ENCODE measurements around the gene FLVCR1. TPM values are rescaled to one million over a fixed set of nuclear protein-coding genes. Genes with fewer than 3 reads are reported as not detected.

FLVCR1 gene
- total RNA-seq, 1 donor from 2014 or later, result 6.8 TPM

DNA sequence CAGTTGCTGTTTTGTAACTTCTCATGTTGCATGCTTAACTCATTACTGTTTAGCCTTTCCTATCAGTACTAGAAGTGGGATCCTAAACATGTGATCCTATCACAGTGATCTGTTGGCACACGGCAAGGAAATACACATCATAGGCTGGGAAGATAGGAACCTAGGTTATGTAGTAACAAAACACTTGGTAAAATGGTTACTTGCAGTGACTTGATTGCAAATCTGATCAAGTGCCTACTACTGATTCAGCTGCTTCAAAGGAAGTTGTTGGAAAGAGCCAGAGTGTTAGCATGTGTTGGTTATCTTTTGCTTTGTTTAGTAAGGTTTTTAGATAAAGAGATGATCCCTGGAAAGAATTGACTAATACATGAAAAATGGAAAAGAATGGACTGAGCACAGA is 83.4 kb downstream of the FLVCR1 start:
- no peak for DNase-seq (ENCODE audit: low read depth)
- FAIRE-seq, result no peak
- H3K36me3 ChIP-seq (ENCODE audit: control insufficient read depth, insufficient read depth, low read length), result no peaks in the 10 kb centered on the region
- H3K4me3 ChIP-seq (ENCODE audit: low read depth, low read length), result no peak overlapping the region
- no peaks in the 10 kb centered on the region for H3K27me3 ChIP-seq (ENCODE audit: control insufficient read depth, insufficient read depth, low read length)
- no peak for TF ChIP-seq CTCF (IDR thresholded peaks at IDR 0.05; ENCODE audit: insufficient read depth, low read length, severe bottlenecking)

DNA sequence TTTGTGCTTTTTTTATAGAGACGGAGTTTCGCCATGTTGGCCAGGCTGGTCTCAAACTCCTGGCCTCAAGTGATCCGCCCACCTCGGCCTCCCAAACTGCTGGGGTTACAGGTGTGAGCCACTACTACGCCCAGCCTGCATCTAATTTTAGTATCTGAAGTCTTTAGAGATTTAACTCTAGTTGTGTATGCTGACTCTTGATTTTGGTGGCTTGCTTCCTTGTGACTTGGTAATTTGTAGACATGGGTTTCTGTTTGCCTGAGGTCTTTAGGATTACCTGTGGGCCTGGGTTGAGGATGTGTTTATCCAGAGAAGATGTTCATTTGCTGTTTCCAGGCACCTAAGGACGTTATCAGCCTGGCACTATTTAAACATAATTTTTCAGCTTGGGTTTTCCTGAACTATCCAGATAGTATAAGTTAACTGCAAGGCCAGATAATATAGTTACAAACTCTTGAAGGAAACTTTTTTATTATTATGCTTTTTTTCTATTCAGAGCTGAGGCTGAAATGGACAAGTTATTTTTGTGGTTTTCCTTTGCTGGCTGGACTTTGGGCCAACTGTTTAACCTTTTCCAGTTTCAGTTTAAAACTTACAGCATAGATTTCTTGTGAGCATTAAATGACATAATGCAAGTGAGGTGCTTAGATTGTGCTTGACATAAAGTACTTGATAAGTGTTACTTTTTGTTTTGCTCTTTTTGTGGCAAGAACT is 84.8 kb downstream of the FLVCR1 start:
- FAIRE-seq (no peak), DNase-seq (ENCODE audit: low read depth) (no peak)
- no peak for TF ChIP-seq CTCF (IDR thresholded peaks at IDR 0.05; ENCODE audit: insufficient read depth, low read length, severe bottlenecking)
- Histone ChIP-seq H3K27me3 (ENCODE audit: control insufficient read depth, insufficient read depth, low read length) (no peaks in the 10 kb centered on the region), H3K36me3 (ENCODE audit: control insufficient read depth, insufficient read depth, low read length) (no peaks in the 10 kb centered on the region), H3K4me3 (ENCODE audit: low read depth, low read length) (no peak overlapping the region)

DNA sequence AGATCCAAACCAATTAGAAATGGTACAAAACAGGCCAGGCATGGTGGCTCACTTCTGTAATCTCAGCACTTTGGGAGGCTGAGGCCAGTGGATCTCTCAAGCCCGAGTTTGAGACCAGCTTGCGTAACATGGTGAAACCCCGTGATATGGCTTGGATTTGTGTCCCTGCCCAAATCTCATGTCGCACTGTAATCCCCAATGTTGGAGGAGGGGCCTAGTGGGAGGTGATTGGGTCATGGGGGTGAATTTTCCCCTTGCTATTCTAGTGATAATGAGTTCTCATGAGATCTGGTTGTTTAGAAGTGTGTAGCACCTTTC is 85.3 kb downstream of the FLVCR1 start:
- FAIRE-seq (no peak), DNase-seq (ENCODE audit: low read depth) (no peak)
- Histone ChIP-seq H3K36me3 (ENCODE audit: control insufficient read depth, insufficient read depth, low read length) (no peaks in the 10 kb centered on the region), H3K4me3 (ENCODE audit: low read depth, low read length) (no peak overlapping the region), H3K27me3 (ENCODE audit: control insufficient read depth, insufficient read depth, low read length) (no peaks in the 10 kb centered on the region)
- TF ChIP-seq CTCF (IDR thresholded peaks at IDR 0.05; ENCODE audit: insufficient read depth, low read length, severe bottlenecking), result no peak

DNA sequence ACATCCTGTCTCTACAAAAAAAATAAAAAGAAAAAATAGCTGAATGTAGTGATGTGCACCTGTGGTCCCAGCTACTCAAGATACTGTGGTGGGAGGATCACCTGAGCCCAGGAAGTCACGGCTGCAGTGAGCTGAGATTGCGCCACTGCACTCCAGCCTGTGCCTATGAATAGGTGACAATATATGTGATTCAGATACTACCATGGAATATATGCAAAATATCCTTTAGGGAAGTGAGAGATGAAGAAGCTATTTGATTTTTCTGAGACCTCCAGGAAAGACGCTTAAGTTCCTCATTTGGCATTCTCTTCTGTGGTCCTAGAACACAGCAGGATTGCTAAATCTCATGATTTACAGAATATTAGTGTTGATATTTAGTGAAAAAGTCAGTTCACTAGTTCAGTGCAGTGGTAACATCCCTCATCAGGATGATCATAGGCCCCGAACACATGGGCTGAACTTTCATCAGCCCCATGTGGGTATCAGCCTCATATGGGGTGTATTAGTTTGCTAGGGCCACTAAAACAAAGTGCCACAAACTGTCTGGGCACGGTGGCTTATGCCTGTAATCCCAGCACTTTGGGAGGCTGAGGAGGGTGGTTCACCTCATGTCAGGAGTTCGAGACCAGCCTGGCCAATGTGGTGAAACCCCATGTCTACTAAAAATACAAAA is 86.3 kb downstream of the FLVCR1 start:
- DNase-seq (ENCODE audit: low read depth), result no peak
- Histone ChIP-seq H3K36me3 (ENCODE audit: control insufficient read depth, insufficient read depth, low read length) (no peaks in the 10 kb centered on the region), H3K27me3 (ENCODE audit: control insufficient read depth, insufficient read depth, low read length) (peaks cover 2% of the 10 kb centered on the region), H3K4me3 (ENCODE audit: low read depth, low read length) (no peak overlapping the region)
- no peak for FAIRE-seq
- no peak for TF ChIP-seq CTCF (IDR thresholded peaks at IDR 0.05; ENCODE audit: insufficient read depth, low read length, severe bottlenecking)

GRCh38 chr1:212945056-212945455 is 87.0 kb downstream of the FLVCR1 start:
- no peak overlapping the region for H3K4me3 ChIP-seq (ENCODE audit: low read depth, low read length)
- no peak for DNase-seq (ENCODE audit: low read depth)
- H3K36me3 ChIP-seq (ENCODE audit: control insufficient read depth, insufficient read depth, low read length), result no peaks in the 10 kb centered on the region
- FAIRE-seq, result no peak
- peaks cover 7% of the 10 kb centered on the region for H3K27me3 ChIP-seq (ENCODE audit: control insufficient read depth, insufficient read depth, low read length)
- TF ChIP-seq CTCF (IDR thresholded peaks at IDR 0.05; ENCODE audit: insufficient read depth, low read length, severe bottlenecking), result no peak

All from bronchial epithelial cell (primary cell).